ENCODE data around the gene COQ7. TPM values are rescaled to one million over a fixed set of nuclear protein-coding genes. Genes with fewer than 3 reads are reported as not detected.

COQ7 gene
- total and polyA plus RNA-seq, 2 of the 4 experiments (the other 2 are of a cell fraction), result 10.9 to 13.6 TPM

DNA sequence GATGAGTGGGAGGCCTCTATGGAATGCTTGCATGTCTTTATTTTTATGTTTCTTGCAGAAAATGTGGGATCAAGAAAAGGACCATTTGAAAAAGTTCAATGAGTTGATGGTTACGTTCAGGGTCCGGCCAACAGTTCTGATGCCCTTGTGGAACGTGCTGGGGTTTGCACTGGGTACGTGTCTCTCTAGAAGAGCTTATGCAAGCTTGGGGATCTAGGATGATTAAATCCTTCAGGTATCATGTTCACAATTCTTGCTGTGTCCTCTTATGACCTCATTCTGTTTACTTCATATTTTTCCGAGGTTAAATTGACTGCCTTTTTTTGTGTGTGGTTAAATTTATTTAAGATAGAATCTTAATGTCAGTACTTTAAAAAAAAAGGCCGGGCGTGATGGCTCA lies 6.4 kb downstream of the COQ7 start:
- in situ Hi-C loops (cut with MboI; ENCODE audit: low sequenced_read_pairs) (loop anchor here (5.0 kb wide), 1 partner anchor 92 kb away; the partner anchor contains the start of gene TMC7), intact Hi-C loops (cut with micrococcal nuclease) (no loop called here)

More for the DNA sequence above, 6.4 kb downstream of the COQ7 start:
- Histone ChIP-seq H3K9me3 (ENCODE audit: control insufficient read depth, insufficient read depth, low read length) (no peaks in the 10 kb centered on the region), H3K9me1 (ENCODE audit: insufficient read depth, low read length) (no peaks in the 10 kb centered on the region), H2AK9ac (replicated peaks; ENCODE audit: low read depth, low read length, poor library complexity) (no peak overlapping the region), H2AK5ac (ENCODE audit: low read depth, low read length) (no peak overlapping the region), H3K4me3 (ENCODE audit: insufficient read depth, low read depth, low read length) (no peak overlapping the region), H3K27me3 (ENCODE audit: control insufficient read depth, insufficient read depth, low read length) (no peaks in the 10 kb centered on the region), H2BK15ac (ENCODE audit: low read depth, low read length) (no peak overlapping the region), H3K27ac (ENCODE audit: insufficient read depth, low read length) (no peak overlapping the region), H3K9ac (ENCODE audit: low read depth, low read length) (no peak overlapping the region), H4K20me1 (ENCODE audit: insufficient read depth, low read length) (no peaks in the 10 kb centered on the region), H3K4ac (ENCODE audit: low read depth, low read length) (no peak overlapping the region), H3K4me2 (ENCODE audit: low read depth, low read length) (no peak overlapping the region), H3K4me1 (ENCODE audit: control insufficient read depth, insufficient read depth, low read length) (peaks cover 2% of the 10 kb centered on the region; the same call in 1 of the 2 replicates), H4K5ac (ENCODE audit: low read depth, low read length) (no peak overlapping the region), H3K56ac (ENCODE audit: extremely low read depth, insufficient read depth, low read length) (no peak overlapping the region), H3K23ac (ENCODE audit: low read depth, low read length) (no peak overlapping the region), H4K91ac (ENCODE audit: insufficient read depth, low read depth, low read length) (no peak overlapping the region), H2BK20ac (ENCODE audit: low read depth, low read length) (no peak overlapping the region), H3K36me3 (ENCODE audit: control insufficient read depth, insufficient read depth, low read length) (peaks cover 12% of the 10 kb centered on the region), H2BK5ac (ENCODE audit: low read depth, low read length, poor library complexity, severe bottlenecking) (no peak overlapping the region), H4K8ac (ENCODE audit: low read depth in 2 of 2, low read length in 2 of 2) (no peak overlapping the region), H3K18ac (ENCODE audit: low read depth, low read length) (no peak overlapping the region), H2AFZ (replicated peaks; ENCODE audit: low read length, poor library complexity) (no peak overlapping the region), H2BK120ac (ENCODE audit: low read depth, low read length) (no peak overlapping the region), H3K14ac (replicated peaks; ENCODE audit: low read depth, low read length) (no peak overlapping the region), H3K79me1 (ENCODE audit: low read depth in 1 of 2, low read length in 2 of 2) (peaks cover 0 to 1% of the 10 kb centered on the region in 2 experiments; a peak in 1 of 4 replicates)
- ATAC-seq (ENCODE audit: low read depth) (no peak), DNase-seq (no peak)
- WGBS, 2 experiments (ENCODE audit: extremely low coverage in 2 of 2, insufficient read length in 1 of 2), result 100% methylated on average over 1 of the region's 7 CpGs; no CpG with 5 or more reads in 1 of the 2 experiments
- ChIA-PET POLR2A (ENCODE audit: unreplicated experiment) (no interaction called here), CTCF (interaction anchor here (0.7 to 1.3 kb wide), 4 partner anchors 8 to 90 kb away, joined by 4 to 8 read pairs (median 6); partner anchors contain the start of gene TMC7)
- dilution Hi-C loops (cut with HindIII; ENCODE audit: low sequenced_read_pairs, unreplicated experiment), result no loop called here
- no TSS peak for BruUV-seq (replicated peaks)
- TF ChIP-seq SMC3 (IDR thresholded peaks at IDR 0.05; ENCODE audit: low read depth, low read length) (no peak), RAD21 (IDR thresholded peaks at IDR 0.05; ENCODE audit: low read length) (no peak), USF2 (IDR thresholded peaks at IDR 0.05; ENCODE audit: low read depth, low read length) (no peak), POLR2A (IDR thresholded peaks at IDR 0.05; ENCODE audit: low read depth, low read length) (no peak), MAZ (IDR thresholded peaks at IDR 0.05; ENCODE audit: borderline replicate concordance, low read depth, low read length) (no peak), RCOR1 (IDR thresholded peaks at IDR 0.05; ENCODE audit: insufficient replicate concordance, low read length) (no peak), NFE2L2 (IDR thresholded peaks at IDR 0.05; ENCODE audit: low read depth, low read length) (no peak), CTCF (conservative IDR thresholded peaks at IDR 0.05; ENCODE audit: low read depth, low read length) (no peak), MAFK (IDR thresholded peaks at IDR 0.05; ENCODE audit: low read depth, low read length) (no peak), CHD1 (IDR thresholded peaks at IDR 0.05; ENCODE audit: low read depth, low read length) (no peak), RFX5 (IDR thresholded peaks at IDR 0.05; ENCODE audit: low read depth, low read length) (no peak), FOS (IDR thresholded peaks at IDR 0.05; ENCODE audit: low read depth, low read length) (no peak), CEBPB (IDR thresholded peaks at IDR 0.05; ENCODE audit: low read depth, low read length) (no peak), BHLHE40 (IDR thresholded peaks at IDR 0.05; ENCODE audit: low read depth, low read length) (no peak), MXI1 (IDR thresholded peaks at IDR 0.05; ENCODE audit: borderline replicate concordance, low read depth, low read length) (no peak)
- TF ChIP-seq, protein P1, sequence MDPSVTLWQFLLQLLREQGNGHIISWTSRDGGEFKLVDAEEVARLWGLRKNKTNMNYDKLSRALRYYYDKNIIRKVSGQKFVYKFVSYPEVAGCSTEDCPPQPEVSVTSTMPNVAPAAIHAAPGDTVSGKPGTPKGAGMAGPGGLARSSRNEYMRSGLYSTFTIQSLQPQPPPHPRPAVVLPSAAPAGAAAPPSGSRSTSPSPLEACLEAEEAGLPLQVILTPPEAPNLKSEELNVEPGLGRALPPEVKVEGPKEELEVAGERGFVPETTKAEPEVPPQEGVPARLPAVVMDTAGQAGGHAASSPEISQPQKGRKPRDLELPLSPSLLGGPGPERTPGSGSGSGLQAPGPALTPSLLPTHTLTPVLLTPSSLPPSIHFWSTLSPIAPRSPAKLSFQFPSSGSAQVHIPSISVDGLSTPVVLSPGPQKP (IDR thresholded peaks at IDR 0.05; ENCODE audit: borderline replicate concordance, low read depth, low read length), result no peak
